GM21723 (cell line): ENCODE data around the gene IL1RAP.
"Not testable (repeated sequence)": the region's sequence is repeated elsewhere in the genome, so short reads cannot be mapped to it uniquely, and the experiment has no call there.

Experiments
- ATAC-seq: cut with Tn5 transposase; IDR thresholded peaks from one replicate; pipeline ENCODE4 v1.9.1; 2021; ENCODE audit warnings: mild to moderate bottlenecking, moderate library complexity; ENCODE audit not compliant: unreplicated experiment

The IL1RAP gene

GRCh38 chr3:190646996-190647395 is 133.1 kb downstream of the IL1RAP start:
- no peak for ATAC-seq

DNA sequence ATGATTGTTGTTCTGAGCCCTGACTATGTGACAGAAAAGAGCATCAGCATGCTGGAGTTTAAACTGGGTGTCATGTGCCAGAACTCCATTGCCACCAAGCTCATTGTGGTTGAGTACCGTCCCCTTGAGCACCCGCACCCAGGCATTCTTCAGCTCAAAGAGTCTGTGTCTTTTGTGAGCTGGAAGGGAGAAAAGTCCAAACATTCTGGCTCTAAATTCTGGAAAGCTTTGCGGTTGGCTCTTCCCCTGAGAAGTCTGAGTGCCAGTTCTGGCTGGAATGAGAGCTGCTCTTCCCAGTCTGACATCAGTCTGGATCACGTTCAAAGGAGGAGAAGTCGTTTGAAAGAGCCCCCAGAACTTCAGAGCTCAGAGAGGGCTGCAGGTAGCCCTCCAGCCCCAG is 142.0 kb downstream of the IL1RAP start:
- no peak for ATAC-seq

- no peak for ATAC-seq
Observed at GRCh38 chr3:190658106-190658505, 144.2 kb downstream of the IL1RAP start.

- no peak for ATAC-seq
Observed at GRCh38 chr3:190666821-190667220, 152.9 kb downstream of the IL1RAP start.

- ATAC-seq: no peak
Observed at GRCh38 chr3:190671658-190672057, 157.8 kb downstream of the IL1RAP start.

- ATAC-seq: no peak
Observed at GRCh38 chr3:190673148-190673547, 159.3 kb downstream of the IL1RAP start.

DNA sequence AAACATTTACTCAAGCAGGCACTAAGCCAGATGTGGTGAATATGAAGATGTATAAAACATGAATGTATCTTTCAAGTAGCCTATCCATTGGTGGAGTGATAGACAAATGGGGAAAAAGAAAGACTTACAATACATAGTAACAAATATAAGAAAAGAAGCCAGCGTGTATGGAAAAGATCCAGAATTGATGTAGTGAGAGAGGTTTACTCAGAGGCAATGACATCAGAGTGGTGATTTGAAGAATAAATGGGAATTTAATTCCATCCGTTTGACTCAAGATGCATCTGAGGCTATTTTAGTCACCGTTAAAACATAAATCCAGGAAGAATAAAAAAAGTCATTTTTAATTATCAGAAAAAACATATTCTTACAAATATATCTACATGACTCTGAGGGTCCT is 162.6 kb downstream of the IL1RAP start:
- no peak for ATAC-seq

GRCh38 chr3:190677001-190677400 is 163.1 kb downstream of the IL1RAP start:
- no peak for ATAC-seq

DNA sequence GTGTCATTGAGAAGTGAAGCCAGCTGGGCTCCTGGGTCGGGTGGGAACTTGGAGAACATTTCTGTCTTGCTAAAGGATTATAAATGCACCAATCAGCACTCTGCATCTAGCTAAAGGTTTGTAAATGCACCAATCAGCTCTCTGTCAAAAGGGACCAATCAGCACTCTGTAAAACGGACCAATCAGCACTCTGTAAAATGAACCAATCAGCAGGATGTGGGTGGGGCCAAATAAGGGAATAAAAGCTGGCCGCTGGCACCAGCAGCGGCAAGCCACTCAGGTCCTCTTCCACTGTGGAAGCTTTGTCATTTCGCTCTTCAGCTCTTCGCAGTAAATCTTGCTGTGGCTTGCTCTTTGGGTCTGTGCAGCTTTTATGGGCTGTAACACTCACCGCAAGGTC is 164.0 kb downstream of the IL1RAP start:
- ATAC-seq: not testable (repeated sequence)

DNA sequence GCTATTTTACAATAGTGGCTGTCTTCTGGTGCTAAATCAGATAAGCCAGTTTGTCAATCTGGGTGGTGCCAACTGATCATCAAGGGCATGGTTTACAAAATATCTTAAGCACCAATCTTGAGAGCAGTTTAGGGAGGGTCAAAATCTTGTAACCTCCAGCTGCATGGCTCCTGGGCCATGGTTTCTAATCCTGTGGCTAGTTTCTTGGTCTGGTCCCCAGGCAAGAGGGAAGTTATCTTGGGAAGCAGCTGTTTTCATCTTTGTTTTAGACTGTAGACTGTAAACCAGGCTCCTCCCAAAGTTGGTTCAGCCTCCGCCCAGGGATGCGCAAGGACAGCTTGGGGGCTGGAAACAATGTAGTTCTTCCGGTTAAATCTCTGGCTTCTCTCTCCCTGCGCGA is 166.8 kb downstream of the IL1RAP start:
- no peak for ATAC-seq

- ATAC-seq: no peak
Observed at GRCh38 chr3:190684776-190685175, 170.9 kb downstream of the IL1RAP start.

DNA sequence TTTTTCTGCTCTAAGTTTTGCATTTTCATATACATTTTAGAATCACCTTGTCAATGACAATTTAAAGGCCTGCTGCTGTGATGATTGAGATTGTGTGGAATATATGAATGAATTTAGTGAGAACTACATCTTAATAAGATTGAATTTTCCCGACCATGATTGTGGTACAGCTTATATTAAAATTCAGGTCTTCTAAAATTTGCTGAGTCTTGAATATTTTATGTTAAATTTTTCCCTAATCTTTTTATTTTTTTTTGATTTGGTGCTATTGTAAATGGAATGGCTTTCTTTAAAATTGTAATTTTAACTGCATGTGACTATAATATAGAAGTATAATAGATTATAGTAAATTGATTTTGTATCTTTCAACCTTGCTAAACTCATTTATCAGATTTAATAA is 172.1 kb downstream of the IL1RAP start:
- ATAC-seq: no peak

GRCh38 chr3:190690246-190690645 is 176.4 kb downstream of the IL1RAP start:
- no peak for ATAC-seq

GRCh38 chr3:190692256-190692655 is 178.4 kb downstream of the IL1RAP start:
- no peak for ATAC-seq

- no peak for ATAC-seq
Observed at GRCh38 chr3:190694335-190695001, 180.6 kb downstream of the IL1RAP start.

DNA sequence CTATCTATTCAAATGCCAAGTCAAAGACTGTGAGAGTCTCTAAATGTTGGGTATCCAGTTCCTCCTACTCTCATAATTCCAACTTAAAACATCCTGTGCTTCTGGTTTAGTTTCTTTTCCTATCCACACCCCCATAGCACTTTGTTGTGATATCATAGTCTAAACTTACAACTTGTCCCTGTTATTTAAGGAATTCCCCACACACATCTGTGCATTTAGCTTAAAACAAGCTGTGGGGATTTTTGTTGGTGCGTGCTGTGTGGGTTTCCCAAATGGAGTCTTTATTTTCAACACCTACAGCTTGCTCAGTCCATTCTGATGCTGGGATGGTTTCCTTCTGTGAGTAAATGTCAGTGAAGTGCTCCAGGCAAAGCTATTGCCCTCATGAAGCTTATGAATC is 181.3 kb downstream of the IL1RAP start:
- ATAC-seq: no peak

- no peak for ATAC-seq
Observed at GRCh38 chr3:190695994-190696393, 182.1 kb downstream of the IL1RAP start.

- ATAC-seq: no peak
Observed at GRCh38 chr3:190696777-190697501, 183.1 kb downstream of the IL1RAP start.

DNA sequence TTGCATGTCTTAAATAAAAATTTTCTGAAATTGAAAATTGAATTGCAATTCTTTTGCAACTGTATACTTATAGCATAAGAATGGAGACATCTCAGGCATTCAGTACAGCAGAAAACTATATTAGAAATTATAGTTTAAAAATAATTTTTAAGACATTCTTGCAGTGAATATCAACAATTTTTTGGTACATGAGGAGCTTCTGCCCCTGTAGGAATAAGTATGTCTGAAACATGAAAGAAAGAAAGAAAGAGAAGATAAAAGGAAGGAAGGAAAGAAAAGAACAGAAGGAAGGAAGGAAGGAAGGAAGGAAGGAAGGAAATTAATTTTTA is 183.6 kb downstream of the IL1RAP start:
- no peak for ATAC-seq

- no peak for ATAC-seq
Observed at GRCh38 chr3:190697901-190698300, 184.0 kb downstream of the IL1RAP start.

- no peak for ATAC-seq
Observed at GRCh38 chr3:190699776-190700175, 185.9 kb downstream of the IL1RAP start.

GRCh38 chr3:190701096-190701532 is 187.2 kb downstream of the IL1RAP start:
- no peak for ATAC-seq

GRCh38 chr3:190706582-190706981 is 192.7 kb downstream of the IL1RAP start:
- ATAC-seq: no peak
